Psoas muscle (tissue), 8 donors: ENCODE data around the gene LGALS3BP. TPM values are rescaled to one million over a fixed set of nuclear protein-coding genes. Genes with fewer than 3 reads are reported as not detected.

ENCODE experiments used
- ATAC-seq, 4 donors: fragments of 200-7000 bp; cut with Tn5 transposase; one replicate each; pipeline ENCODE4 v1.9.1; 2020; ENCODE audit warnings: moderate library complexity in 3 of 4, mild to moderate bottlenecking in 2 of 4
- DNase-seq, 2 donors: peaks; one replicate each; pipeline ENCODE4 v3.0.0-alpha.2; 2020
- H3K27ac ChIP-seq: fragments of 200-600 bp; one replicate; pipeline ENCODE4 v1.8.0; 2022
- H3K27me3 ChIP-seq, 3 donors: fragments of 200-600 bp in 1 of 3; one replicate each; pipeline versions ENCODE4 v1.6.1 to v1.8.0; 2013 to 2022; ENCODE audit warnings: low read length in 2 of 3, mild to moderate bottlenecking in 2 of 3, moderate library complexity in 1 of 3; ENCODE audit not compliant: insufficient read depth in 3 of 3
- H3K36me3 ChIP-seq, 2 donors: fragments of 200-600 bp in 1 of 2; one replicate each; pipeline versions ENCODE4 v1.6.1 to v1.8.0; 2013 to 2022; ENCODE audit warnings: low read depth in 1 of 2, mild to moderate bottlenecking in 1 of 2, moderate library complexity in 1 of 2; ENCODE audit not compliant: insufficient read depth in 1 of 2
- H3K4me1 ChIP-seq: fragments of 200-600 bp; one replicate; pipeline ENCODE4 v1.8.0; 2022
- H3K4me3 ChIP-seq: fragments of 200-600 bp; one replicate; pipeline ENCODE4 v1.8.0; 2022; ENCODE audit warnings: mild to moderate bottlenecking
- H3K9me3 ChIP-seq: fragments of 200-600 bp; one replicate; pipeline ENCODE4 v1.8.0; 2022
- WGBS, 3 donors: extraction: QIAGEN DNeasy Blood & Tissue Kit; methylation state at CpG; one replicate each; pipeline versions ENCODE4 v1.1.6 to v1.1.7; 2013; 5-methylcytosine and 5-hydroxymethylcytosine counted together
- intact Hi-C, 2 donors: fragments of 100-400 bp; cut with DNase I; formaldehyde crosslinking; loops; one replicate each; pipeline versions ENCODE4 v1.11.0 to v1.14.2; 2022
- polyA plus RNA-seq, 3 donors: library from polyadenylated mRNA; stranded (reverse); fragments of 200-250 nt; gene quantifications; one replicate each; pipeline ENCODE4 v1.2.3, GENCODE V29; 2013
- total RNA-seq, 4 donors: library from RNA; stranded (reverse); fragmentation: NEBNext Ultra II Directional in 2 of 4; extraction: Animal tissue kit (Norgen Biotek cat#: 25700) in 2 of 4; gene quantifications; one replicate each; pipeline versions ENCODE4 v1.2.1 to v1.2.4, GENCODE V29; 2021 to 2023
- TF ChIP-seq, protein P1 (sequence below): fragments of 200-600 bp; IDR thresholded peaks from one replicate; pipeline ENCODE4 v1.8.0; 2022; ENCODE audit warnings: antibody characterized with exemption
- donor health status: healthy with polysubstance abuse.
- donor health status: DM: no; HTN: no; CAD: no; lungs with moderate emphysema.
- donor health status: Bipolar disorder and iron deficiency.
- donor health status: healthy.
- donor health status: DM: yes; HTN: yes; CAD: no.
- donor health status: DM: no; HTN: no; CAD: no.
- donor health status: DM: no; HTN: no; CAD: no.
- donor health status: DM: yes; HTN: yes; CAD: no.

The LGALS3BP gene
- total and polyA plus RNA-seq, 7 donors = 8.9 to 35.5 (median 14.9) TPM

- Histone ChIP-seq H3K27ac (no peak overlapping the region), H3K4me1 (peaks cover 12% of the 10 kb centered on the region), H3K36me3 (no peaks in the 10 kb centered on the region), H3K4me3 (no peak overlapping the region), H3K27me3 (peaks cover 0 to 8% (median 0%) of the 10 kb centered on the region in 3 donors), H3K9me3 (no peaks in the 10 kb centered on the region)
- ATAC-seq (no peak), DNase-seq (no peak)
- intact Hi-C loops = loop anchor here in 1 of 2 donors (2.0 kb wide), 1 partner anchor 64 kb away; no protein-coding TSS in a partner anchor
- TF ChIP-seq, protein P1, sequence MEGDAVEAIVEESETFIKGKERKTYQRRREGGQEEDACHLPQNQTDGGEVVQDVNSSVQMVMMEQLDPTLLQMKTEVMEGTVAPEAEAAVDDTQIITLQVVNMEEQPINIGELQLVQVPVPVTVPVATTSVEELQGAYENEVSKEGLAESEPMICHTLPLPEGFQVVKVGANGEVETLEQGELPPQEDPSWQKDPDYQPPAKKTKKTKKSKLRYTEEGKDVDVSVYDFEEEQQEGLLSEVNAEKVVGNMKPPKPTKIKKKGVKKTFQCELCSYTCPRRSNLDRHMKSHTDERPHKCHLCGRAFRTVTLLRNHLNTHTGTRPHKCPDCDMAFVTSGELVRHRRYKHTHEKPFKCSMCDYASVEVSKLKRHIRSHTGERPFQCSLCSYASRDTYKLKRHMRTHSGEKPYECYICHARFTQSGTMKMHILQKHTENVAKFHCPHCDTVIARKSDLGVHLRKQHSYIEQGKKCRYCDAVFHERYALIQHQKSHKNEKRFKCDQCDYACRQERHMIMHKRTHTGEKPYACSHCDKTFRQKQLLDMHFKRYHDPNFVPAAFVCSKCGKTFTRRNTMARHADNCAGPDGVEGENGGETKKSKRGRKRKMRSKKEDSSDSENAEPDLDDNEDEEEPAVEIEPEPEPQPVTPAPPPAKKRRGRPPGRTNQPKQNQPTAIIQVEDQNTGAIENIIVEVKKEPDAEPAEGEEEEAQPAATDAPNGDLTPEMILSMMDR = no peak
- 83 to 89% (median 89%) methylated on average over 2 of the region's 2 CpGs for WGBS, 3 donors
Measured at GRCh38 chr17:79019261-79019631, 39.5 kb upstream of the LGALS3BP start.

DNA sequence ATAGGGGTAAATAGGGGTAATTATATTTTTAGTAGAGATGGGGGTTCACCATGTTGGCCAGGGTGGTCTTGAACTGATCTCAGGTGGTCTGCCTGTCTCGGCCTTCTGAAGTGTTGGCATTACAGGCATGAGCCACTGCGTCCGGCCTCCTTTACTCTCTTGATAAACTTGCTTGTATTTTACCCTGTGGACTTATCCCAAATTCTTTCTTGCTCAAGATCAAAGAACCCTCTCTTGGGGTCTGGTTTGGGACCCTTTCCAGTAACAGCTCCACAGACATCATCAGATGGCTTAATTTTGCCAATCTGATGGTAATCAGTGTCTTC lies 38.6 kb upstream of the LGALS3BP start:
- WGBS, 3 donors = 94 to 98% (median 98%) methylated on average over 3 of the region's 3 CpGs
- no peak for ATAC-seq

DNA sequence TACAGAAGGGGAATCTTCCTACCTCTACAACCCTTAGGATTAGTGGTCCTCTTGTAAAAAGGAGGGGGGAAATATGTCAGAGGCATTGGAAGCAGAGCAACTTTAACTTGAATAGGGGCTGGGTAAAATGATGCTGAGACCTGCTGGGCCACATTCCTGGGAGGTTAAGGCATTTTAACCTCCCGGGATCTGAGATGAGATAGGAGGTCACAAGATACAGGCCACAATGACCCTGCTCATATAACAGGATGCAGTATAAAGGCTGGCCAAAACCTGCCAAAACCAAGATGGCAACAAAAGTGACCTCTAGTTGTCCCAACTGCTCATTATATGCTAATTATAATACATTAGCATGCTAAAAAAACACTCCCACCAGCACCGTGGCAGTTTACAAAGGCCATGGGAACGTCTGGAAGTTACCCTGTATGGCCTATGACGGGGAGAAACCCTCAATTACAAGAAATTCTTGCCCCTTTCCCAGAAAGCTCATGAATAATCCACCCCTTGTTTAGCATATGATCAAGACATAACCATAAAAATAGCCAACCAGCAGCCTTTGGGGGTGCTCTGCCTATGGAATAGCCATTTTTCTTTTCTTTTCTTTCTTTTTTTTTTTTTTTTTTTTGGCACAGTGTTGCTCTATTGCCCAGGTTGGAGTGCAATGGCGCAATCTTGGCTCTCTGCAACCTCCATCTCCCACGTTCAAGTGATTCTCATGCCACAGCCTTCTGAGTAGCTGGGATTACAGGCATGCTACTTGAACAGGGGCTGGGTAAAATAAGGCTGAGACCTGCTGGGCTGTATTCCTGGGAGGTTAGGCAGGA lies 38.0 kb upstream of the LGALS3BP start:
- ATAC-seq (no peak), DNase-seq (no peak)
- no peak overlapping the region for H3K4me3 ChIP-seq
- H3K36me3 ChIP-seq = no peaks in the 10 kb centered on the region
- H3K9me3 ChIP-seq = no peaks in the 10 kb centered on the region
- no peak overlapping the region for H3K27ac ChIP-seq
- H3K4me1 ChIP-seq = peaks cover 12% of the 10 kb centered on the region
- TF ChIP-seq, protein P1 = no peak
- 64 to 79% (median 72%) methylated on average over 6 of the region's 6 CpGs for WGBS, 3 donors
- intact Hi-C loops = loop anchor here in 1 of 2 donors (2.0 kb wide), 1 partner anchor 65 kb away; no protein-coding TSS in a partner anchor
- no peaks in the 10 kb centered on the region for H3K27me3 ChIP-seq

More for the DNA sequence above, 38.6 kb upstream of the LGALS3BP start:
- TF ChIP-seq, protein P1 = no peak
- no peak overlapping the region for H3K27ac ChIP-seq
- H3K9me3 ChIP-seq = no peaks in the 10 kb centered on the region
- H3K4me3 ChIP-seq = no peak overlapping the region
- H3K36me3 ChIP-seq = no peaks in the 10 kb centered on the region
- intact Hi-C loops = loop anchor here in 1 of 2 donors (2.0 kb wide), 1 partner anchor 64 kb away; no protein-coding TSS in a partner anchor
- H3K27me3 ChIP-seq = no peaks in the 10 kb centered on the region
- DNase-seq = no peak
- H3K4me1 ChIP-seq = peaks cover 12% of the 10 kb centered on the region

- no peaks in the 10 kb centered on the region for H3K27me3 ChIP-seq
- ATAC-seq (no peak), DNase-seq (no peak)
- WGBS, 3 donors = 76 to 84% (median 81%) methylated on average over 2 of the region's 2 CpGs
- TF ChIP-seq, protein P1 = no peak
- H3K27ac ChIP-seq = no peak overlapping the region
- peaks cover 5% of the 10 kb centered on the region for H3K4me1 ChIP-seq
- H3K36me3 ChIP-seq = no peaks in the 10 kb centered on the region
- intact Hi-C loops = no loop called here
- no peaks in the 10 kb centered on the region for H3K9me3 ChIP-seq
- no peak overlapping the region for H3K4me3 ChIP-seq
Measured at GRCh38 chr17:79014158-79014758, 34.5 kb upstream of the LGALS3BP start.
